ENCODE measurements around the gene ANKS1A. TPM values are rescaled to one million over a fixed set of nuclear protein-coding genes. Genes with fewer than 3 reads are reported as not detected.

The ANKS1A gene
- total and polyA plus RNA-seq, 2 experiments from 2014 or later = 12.1 to 31.9 TPM

GRCh38 chr6:35092362-35093117 is 203.5 kb downstream of the ANKS1A start:
- H3K4me1 ChIP-seq (ENCODE audit: insufficient read depth) = peaks cover 14% of the 10 kb centered on the region
- H3F3A ChIP-seq (replicated peaks; ENCODE audit: low read depth) = no peaks in the 10 kb centered on the region; the same call in 1 of the 2 replicates
- Mint-ChIP-seq H3K36me3 (ENCODE audit: low read depth) (peaks cover 6% of the 10 kb centered on the region; the same call in 1 of the 3 replicates), H3K4me1 (peaks cover 52% of the 10 kb centered on the region), H3K27ac (no peak overlapping the region), H3K9me3 (no peaks in the 10 kb centered on the region), H3K4me3 (no peak overlapping the region), H3K27me3 (ENCODE audit: insufficient read depth, low read depth, poor library complexity) (no peaks in the 10 kb centered on the region)
- no peak for DNase-seq (ENCODE audit: low spot score)
- ATAC-seq = no peak
- H3K27me3 ChIP-seq (ENCODE audit: insufficient read depth) = no peaks in the 10 kb centered on the region
- H2AFZ ChIP-seq = no peak overlapping the region
- H3K4me3 ChIP-seq = no peak overlapping the region
- no peaks in the 10 kb centered on the region; the same call in 1 of the 2 replicates for H3K9me2 ChIP-seq (ENCODE audit: insufficient read depth)
- no peak for TF ChIP-seq ZNF331 (CRISPR knock-in tag; IDR thresholded peaks at IDR 0.05; ENCODE audit: low read depth)
- TF ChIP-seq EZH2phosphoT487 (IDR thresholded peaks at IDR 0.05; ENCODE audit: unreplicated experiment) = no peak
- TF ChIP-seq CTCF (conservative IDR thresholded peaks at IDR 0.05; ENCODE audit: low read depth in 2 of 2) = no peak
- TF ChIP-seq NANOG (IDR thresholded peaks at IDR 0.05; ENCODE audit: borderline replicate concordance) = no peak
- TF ChIP-seq ZNF114 (CRISPR knock-in tag; IDR thresholded peaks at IDR 0.05) = no peak
- TF ChIP-seq, protein P1, sequence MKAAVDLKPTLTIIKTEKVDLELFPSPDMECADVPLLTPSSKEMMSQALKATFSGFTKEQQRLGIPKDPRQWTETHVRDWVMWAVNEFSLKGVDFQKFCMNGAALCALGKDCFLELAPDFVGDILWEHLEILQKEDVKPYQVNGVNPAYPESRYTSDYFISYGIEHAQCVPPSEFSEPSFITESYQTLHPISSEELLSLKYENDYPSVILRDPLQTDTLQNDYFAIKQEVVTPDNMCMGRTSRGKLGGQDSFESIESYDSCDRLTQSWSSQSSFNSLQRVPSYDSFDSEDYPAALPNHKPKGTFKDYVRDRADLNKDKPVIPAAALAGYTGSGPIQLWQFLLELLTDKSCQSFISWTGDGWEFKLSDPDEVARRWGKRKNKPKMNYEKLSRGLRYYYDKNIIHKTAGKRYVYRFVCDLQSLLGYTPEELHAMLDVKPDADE (IDR thresholded peaks at IDR 0.05) = no peak
- TF ChIP-seq POLR2AphosphoS5 (IDR thresholded peaks at IDR 0.05; ENCODE audit: low read depth) = no peak
- no peak for TF ChIP-seq STAT1 (IDR thresholded peaks at IDR 0.05; ENCODE audit: unreplicated experiment)
- TF ChIP-seq, protein P2, sequence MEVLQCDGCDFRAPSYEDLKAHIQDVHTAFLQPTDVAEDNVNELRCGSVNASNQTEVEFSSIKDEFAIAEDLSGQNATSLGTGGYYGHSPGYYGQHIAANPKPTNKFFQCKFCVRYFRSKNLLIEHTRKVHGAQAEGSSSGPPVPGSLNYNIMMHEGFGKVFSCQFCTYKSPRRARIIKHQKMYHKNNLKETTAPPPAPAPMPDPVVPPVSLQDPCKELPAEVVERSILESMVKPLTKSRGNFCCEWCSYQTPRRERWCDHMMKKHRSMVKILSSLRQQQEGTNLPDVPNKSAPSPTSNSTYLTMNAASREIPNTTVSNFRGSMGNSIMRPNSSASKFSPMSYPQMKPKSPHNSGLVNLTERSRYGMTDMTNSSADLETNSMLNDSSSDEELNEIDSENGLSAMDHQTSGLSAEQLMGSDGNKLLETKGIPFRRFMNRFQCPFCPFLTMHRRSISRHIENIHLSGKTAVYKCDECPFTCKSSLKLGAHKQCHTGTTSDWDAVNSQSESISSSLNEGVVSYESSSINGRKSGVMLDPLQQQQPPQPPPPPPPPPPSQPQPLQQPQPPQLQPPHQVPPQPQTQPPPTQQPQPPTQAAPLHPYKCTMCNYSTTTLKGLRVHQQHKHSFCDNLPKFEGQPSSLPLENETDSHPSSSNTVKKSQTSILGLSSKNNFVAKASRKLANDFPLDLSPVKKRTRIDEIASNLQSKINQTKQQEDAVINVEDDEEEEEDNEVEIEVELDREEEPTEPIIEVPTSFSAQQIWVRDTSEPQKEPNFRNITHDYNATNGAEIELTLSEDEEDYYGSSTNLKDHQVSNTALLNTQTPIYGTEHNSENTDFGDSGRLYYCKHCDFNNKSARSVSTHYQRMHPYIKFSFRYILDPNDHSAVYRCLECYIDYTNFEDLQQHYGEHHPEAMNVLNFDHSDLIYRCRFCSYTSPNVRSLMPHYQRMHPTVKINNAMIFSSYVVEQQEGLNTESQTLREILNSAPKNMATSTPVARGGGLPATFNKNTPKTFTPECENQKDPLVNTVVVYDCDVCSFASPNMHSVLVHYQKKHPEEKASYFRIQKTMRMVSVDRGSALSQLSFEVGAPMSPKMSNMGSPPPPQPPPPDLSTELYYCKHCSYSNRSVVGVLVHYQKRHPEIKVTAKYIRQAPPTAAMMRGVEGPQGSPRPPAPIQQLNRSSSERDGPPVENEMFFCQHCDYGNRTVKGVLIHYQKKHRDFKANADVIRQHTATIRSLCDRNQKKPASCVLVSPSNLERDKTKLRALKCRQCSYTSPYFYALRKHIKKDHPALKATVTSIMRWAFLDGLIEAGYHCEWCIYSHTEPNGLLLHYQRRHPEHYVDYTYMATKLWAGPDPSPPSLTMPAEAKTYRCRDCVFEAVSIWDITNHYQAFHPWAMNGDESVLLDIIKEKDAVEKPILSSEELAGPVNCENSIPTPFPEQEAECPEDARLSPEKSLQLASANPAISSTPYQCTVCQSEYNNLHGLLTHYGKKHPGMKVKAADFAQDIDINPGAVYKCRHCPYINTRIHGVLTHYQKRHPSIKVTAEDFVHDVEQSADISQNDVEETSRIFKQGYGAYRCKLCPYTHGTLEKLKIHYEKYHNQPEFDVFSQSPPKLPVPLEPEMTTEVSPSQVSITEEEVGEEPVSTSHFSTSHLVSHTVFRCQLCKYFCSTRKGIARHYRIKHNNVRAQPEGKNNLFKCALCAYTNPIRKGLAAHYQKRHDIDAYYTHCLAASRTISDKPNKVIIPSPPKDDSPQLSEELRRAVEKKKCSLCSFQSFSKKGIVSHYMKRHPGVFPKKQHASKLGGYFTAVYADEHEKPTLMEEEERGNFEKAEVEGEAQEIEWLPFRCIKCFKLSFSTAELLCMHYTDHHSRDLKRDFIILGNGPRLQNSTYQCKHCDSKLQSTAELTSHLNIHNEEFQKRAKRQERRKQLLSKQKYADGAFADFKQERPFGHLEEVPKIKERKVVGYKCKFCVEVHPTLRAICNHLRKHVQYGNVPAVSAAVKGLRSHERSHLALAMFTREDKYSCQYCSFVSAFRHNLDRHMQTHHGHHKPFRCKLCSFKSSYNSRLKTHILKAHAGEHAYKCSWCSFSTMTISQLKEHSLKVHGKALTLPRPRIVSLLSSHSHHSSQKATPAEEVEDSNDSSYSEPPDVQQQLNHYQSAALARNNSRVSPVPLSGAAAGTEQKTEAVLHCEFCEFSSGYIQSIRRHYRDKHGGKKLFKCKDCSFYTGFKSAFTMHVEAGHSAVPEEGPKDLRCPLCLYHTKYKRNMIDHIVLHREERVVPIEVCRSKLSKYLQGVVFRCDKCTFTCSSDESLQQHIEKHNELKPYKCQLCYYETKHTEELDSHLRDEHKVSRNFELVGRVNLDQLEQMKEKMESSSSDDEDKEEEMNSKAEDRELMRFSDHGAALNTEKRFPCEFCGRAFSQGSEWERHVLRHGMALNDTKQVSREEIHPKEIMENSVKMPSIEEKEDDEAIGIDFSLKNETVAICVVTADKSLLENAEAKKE (CRISPR knock-in tag; IDR thresholded peaks at IDR 0.05) = no peak
- no peak for TF ChIP-seq JUNB (IDR thresholded peaks at IDR 0.05; ENCODE audit: unreplicated experiment)
- no peak for TF ChIP-seq EZH2 (IDR thresholded peaks at IDR 0.05; ENCODE audit: low read depth, unreplicated experiment)
- H4K20me1 ChIP-seq (replicated peaks; ENCODE audit: insufficient read depth) = no peaks in the 10 kb centered on the region
- no peak overlapping the region for H3K4me2 ChIP-seq
- no peak overlapping the region for H3K27ac ChIP-seq (ENCODE audit: low read depth)
- H3K36me3 ChIP-seq (ENCODE audit: insufficient read depth) = no peaks in the 10 kb centered on the region
- no peaks in the 10 kb centered on the region for H3K79me2 ChIP-seq (replicated peaks; ENCODE audit: insufficient read depth)

Data from GM23338 (cell line).